ENCODE measurements around the gene ENG. TPM values are rescaled to one million over a fixed set of nuclear protein-coding genes. Genes with fewer than 3 reads are reported as not detected.

The ENG gene
- total RNA-seq, 1 experiment from 2014 or later = 25.1 TPM

DNA sequence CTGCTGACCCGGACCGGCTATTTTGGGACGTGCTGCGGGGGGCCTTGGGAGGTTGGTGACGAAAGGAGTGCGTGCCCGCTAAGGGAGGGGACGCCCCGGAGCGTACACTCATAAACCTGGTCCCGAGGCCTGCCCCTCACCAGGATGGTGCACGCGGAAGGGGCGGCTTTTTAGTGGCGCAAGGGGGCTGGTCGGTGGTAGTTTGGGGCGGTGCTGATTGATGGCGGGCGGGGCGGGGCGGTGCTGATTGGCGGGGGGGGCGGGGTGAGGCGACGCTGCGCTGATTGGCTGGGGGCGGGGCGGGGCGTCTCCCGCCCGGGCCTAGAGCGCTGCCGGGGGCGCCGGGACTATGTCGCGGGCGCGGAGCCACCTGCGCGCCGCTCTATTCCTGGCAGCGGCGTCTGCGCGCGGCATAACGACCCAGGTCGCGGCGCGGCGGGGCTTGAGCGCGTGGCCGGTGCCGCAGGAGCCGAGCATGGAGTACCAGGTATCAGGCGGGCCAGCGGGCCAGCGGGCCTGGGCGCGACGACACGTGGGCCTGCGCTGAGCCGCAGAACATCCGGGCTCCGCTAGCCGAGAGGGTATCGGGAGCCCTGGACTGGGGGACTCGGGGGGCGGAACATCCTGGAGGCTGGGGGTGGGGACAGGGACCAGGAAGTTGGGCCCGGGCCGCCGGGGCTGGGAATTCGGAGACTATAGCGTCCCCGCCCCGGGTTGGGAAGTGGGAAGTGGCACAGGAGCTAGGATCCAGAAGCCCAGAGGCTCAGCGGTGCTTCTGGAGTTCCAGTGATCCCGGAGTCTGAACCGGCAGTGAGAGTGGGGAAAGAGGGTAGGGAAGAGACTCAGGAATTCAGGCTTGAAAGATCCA lies 51.6 kb downstream of the ENG start, which contains the start of gene FPGS:
TSS of gene FPGS (plus strand) at position 307 of the 868 bp plus-strand sequence. CDS start at position 350, 43 bp downstream.
- CTCF ChIA-PET = interaction anchor here (1.0 kb wide), 1 partner anchor 67 kb away, joined by 3 read pairs; no protein-coding TSS in a partner anchor
- H3K27me3 ChIP-seq (ENCODE audit: control insufficient read depth, insufficient read depth, low read length) = no peaks in the 10 kb centered on the region
- H3K27ac ChIP-seq (ENCODE audit: low read length) = peak within 1 kb of the TSS; percentile 91
- ATAC-seq = peak; percentile 92
- no peaks in the 10 kb centered on the region for H3K9me3 ChIP-seq (ENCODE audit: control insufficient read depth, insufficient read depth, low read depth, low read length)
- intact Hi-C loops (cut with micrococcal nuclease; ENCODE audit: unreplicated experiment) = loop anchor here (10.0 kb wide), 1 partner anchor 72 kb away; the partner anchor contains the start of gene AK1
- H3K4me1 ChIP-seq (ENCODE audit: control insufficient read depth, insufficient read depth, low read length) = peaks cover 12% of the 10 kb centered on the region
- TF ChIP-seq SIN3A (IDR thresholded peaks at IDR 0.05; ENCODE audit: borderline replicate concordance, insufficient read depth, low read depth, low read length) (peak; percentile 38; the same call in 1 of the 2 replicates), CTCF (IDR thresholded peaks at IDR 0.05) (no peak)
- in situ Hi-C loops (cut with HindIII; ENCODE audit: low pct_unique_long_range_greater_than_20kb, low sequenced_read_pairs) = no loop called here
- H3K36me3 ChIP-seq (ENCODE audit: control insufficient read depth, insufficient read depth, low read length) = no peaks in the 10 kb centered on the region
- POLR2A ChIA-PET = interaction anchor here (0.6 kb wide), 1 partner anchor 68 kb away, joined by 3 read pairs; the partner anchor contains the start of gene TOR2A
- H3K4me3 ChIP-seq (ENCODE audit: low read depth in 2 of 2, low read length in 2 of 2) = peak within 1 kb of the TSS; percentile 80 to 81
- DNase-seq (ENCODE audit: low read depth, low spot score) = no peak
- BruUV-seq (replicated peaks) = no TSS peak

- in situ Hi-C loops (cut with HindIII; ENCODE audit: low pct_unique_long_range_greater_than_20kb, low sequenced_read_pairs) (no loop called here), intact Hi-C loops (cut with micrococcal nuclease; ENCODE audit: unreplicated experiment) (loop anchor here (10.0 kb wide), 1 partner anchor 73 kb away; the partner anchor contains the start of gene AK1)
- H3K27ac ChIP-seq (ENCODE audit: low read length) = peak overlapping the region; percentile 63
- DNase-seq (ENCODE audit: low read depth, low spot score) = no peak
- ATAC-seq = peak; percentile 58
- peaks cover 12% of the 10 kb centered on the region for H3K4me1 ChIP-seq (ENCODE audit: control insufficient read depth, insufficient read depth, low read length)
- H3K4me3 ChIP-seq (ENCODE audit: low read depth in 2 of 2, low read length in 2 of 2) = peak overlapping the region; percentile 56 to 81
- no peaks in the 10 kb centered on the region for H3K27me3 ChIP-seq (ENCODE audit: control insufficient read depth, insufficient read depth, low read length)
- ChIA-PET CTCF (interaction anchor here (1.0 kb wide), 1 partner anchor 68 kb away, joined by 3 read pairs; no protein-coding TSS in a partner anchor), POLR2A (no interaction called here)
- BruUV-seq (replicated peaks) = no TSS peak
- no peaks in the 10 kb centered on the region for H3K9me3 ChIP-seq (ENCODE audit: control insufficient read depth, insufficient read depth, low read depth, low read length)
- TF ChIP-seq CTCF (IDR thresholded peaks at IDR 0.05) (peak; percentile 28; the same call in 1 of the 2 replicates), REST (IDR thresholded peaks at IDR 0.05; ENCODE audit: insufficient read depth in 1 of 2, low read depth in 2 of 2, low read length in 1 of 2) (no peak)
- H3K36me3 ChIP-seq (ENCODE audit: control insufficient read depth, insufficient read depth, low read length) = no peaks in the 10 kb centered on the region
These were observed 52.4 kb downstream of the ENG start for GRCh38 chr9:127801955-127802575.
